Neural crest cell (in vitro differentiated cells): Measurements from ENCODE around the gene OXNAD1. TPM values are rescaled to one million over a fixed set of nuclear protein-coding genes. Genes with fewer than 3 reads are reported as not detected.

Source experiments
- DNase-seq: peaks from one replicate; pipeline ENCODE4 v3.0.0; 2021; ENCODE audit warnings: low read depth, mixed read lengths, low spot score
- H3K27ac Mint-ChIP-seq: one replicate; pipeline ENCODE4 v1.8.0; 2021; ENCODE audit warnings: mild to moderate bottlenecking, mixed read lengths; ENCODE audit not compliant: unreplicated experiment
- H3K27me3 Mint-ChIP-seq: 2 replicates; pipeline ENCODE4 v1.8.0; 2021; ENCODE audit warnings: low read depth, mild to moderate bottlenecking, mixed read lengths
- H3K36me3 Mint-ChIP-seq: 2 replicates; pipeline ENCODE4 v1.8.0; 2021; ENCODE audit warnings: low read depth, mild to moderate bottlenecking, mixed read lengths
- H3K4me1 Mint-ChIP-seq: 2 replicates; pipeline ENCODE4 v1.8.0; 2021; ENCODE audit warnings: mixed read lengths
- H3K4me3 Mint-ChIP-seq: one replicate; pipeline ENCODE4 v1.8.0; 2021; ENCODE audit warnings: mild to moderate bottlenecking, mixed read lengths
- H3K9me3 Mint-ChIP-seq: 2 replicates; pipeline ENCODE4 v1.8.0; 2021; ENCODE audit warnings: mixed read lengths
- total RNA-seq: library from RNA; stranded (reverse); gene quantifications from 2 replicates; pipeline ENCODE4 v1.2.1, GENCODE V29; 2021
- TF ChIP-seq, protein P1 (sequence below): fragments of 200-600 bp; sonication (generic); conservative IDR thresholded peaks from 2 replicates; pipeline ENCODE4 v1.5.0; 2021; ENCODE audit warnings: antibody characterized with exemption, mild to moderate bottlenecking

The OXNAD1 gene
- total RNA-seq, 1 donor from 2014 or later = 17.4 TPM

DNA sequence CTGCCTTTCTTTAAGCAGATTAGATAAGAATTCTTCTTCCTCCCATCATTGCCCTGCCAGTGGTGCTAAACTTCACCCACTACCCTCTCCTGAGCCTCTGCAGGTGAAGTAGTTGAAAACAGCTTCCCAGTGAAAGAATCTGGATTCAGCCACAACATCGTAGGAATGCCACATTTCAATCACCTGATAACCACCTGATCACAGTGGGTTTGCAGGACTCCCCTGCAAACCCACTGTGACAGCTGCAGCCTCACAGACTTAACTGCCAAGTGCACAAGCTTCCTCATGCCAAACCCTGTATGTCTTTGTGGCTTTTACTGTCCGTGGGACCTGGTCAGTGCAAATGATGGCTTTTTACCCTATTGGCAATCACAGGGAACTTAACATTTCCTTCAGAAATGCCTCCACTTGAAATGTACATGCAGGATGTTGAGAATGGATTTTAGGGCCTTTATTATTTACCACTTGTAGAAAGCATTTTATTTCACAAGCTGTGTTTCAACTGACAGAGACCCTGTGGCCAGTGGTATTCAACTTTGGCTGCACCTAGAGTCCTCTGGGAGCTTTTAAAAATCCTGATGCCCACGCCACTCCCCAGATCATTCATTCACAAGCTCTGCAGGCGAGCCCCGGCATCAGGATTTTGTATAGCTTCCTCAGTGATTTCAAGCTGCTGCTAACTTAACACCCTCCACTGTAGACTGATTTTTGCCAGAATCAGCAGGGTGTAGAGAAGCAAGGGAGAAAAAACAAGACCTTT, 49.1 kb downstream of the OXNAD1 start:
- Mint-ChIP-seq H3K4me3 (no peak overlapping the region), H3K4me1 (no peaks in the 10 kb centered on the region), H3K27ac (no peak overlapping the region), H3K36me3 (no peaks in the 10 kb centered on the region), H3K9me3 (no peaks in the 10 kb centered on the region), H3K27me3 (no peaks in the 10 kb centered on the region)
- TF ChIP-seq, protein P1, sequence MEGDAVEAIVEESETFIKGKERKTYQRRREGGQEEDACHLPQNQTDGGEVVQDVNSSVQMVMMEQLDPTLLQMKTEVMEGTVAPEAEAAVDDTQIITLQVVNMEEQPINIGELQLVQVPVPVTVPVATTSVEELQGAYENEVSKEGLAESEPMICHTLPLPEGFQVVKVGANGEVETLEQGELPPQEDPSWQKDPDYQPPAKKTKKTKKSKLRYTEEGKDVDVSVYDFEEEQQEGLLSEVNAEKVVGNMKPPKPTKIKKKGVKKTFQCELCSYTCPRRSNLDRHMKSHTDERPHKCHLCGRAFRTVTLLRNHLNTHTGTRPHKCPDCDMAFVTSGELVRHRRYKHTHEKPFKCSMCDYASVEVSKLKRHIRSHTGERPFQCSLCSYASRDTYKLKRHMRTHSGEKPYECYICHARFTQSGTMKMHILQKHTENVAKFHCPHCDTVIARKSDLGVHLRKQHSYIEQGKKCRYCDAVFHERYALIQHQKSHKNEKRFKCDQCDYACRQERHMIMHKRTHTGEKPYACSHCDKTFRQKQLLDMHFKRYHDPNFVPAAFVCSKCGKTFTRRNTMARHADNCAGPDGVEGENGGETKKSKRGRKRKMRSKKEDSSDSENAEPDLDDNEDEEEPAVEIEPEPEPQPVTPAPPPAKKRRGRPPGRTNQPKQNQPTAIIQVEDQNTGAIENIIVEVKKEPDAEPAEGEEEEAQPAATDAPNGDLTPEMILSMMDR = no peak
- DNase-seq = no peak

DNA sequence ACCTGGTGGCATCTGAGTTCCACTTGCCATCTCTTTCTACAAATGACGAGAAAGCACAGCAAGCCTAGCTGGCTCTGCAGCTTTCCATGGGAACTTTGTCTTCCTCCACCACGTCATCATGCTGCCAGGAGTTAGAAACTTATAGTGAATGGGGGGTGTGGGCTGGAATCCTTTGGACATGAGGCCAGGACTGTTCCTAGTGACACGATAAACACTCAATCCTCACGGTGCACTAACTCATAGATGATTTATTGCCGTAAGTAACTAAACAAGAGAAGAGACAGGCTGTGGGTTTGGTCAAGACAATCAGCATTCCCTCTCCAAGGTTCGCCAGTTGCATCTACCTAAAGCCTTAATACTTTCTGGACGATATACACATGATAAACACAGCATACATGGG, 50.6 kb downstream of the OXNAD1 start:
- DNase-seq = no peak
- H3K36me3 Mint-ChIP-seq = no peaks in the 10 kb centered on the region
- TF ChIP-seq, protein P1 = no peak
- H3K4me3 Mint-ChIP-seq = no peak overlapping the region
- no peaks in the 10 kb centered on the region for H3K9me3 Mint-ChIP-seq
- no peak overlapping the region for H3K27ac Mint-ChIP-seq
- no peaks in the 10 kb centered on the region for H3K4me1 Mint-ChIP-seq
- no peaks in the 10 kb centered on the region for H3K27me3 Mint-ChIP-seq

- H3K36me3 Mint-ChIP-seq = no peaks in the 10 kb centered on the region
- no peaks in the 10 kb centered on the region for H3K9me3 Mint-ChIP-seq
- no peaks in the 10 kb centered on the region for H3K27me3 Mint-ChIP-seq
- DNase-seq = no peak
- H3K27ac Mint-ChIP-seq = no peak overlapping the region
- H3K4me3 Mint-ChIP-seq = no peak overlapping the region
- H3K4me1 Mint-ChIP-seq = no peaks in the 10 kb centered on the region
- TF ChIP-seq, protein P1 = no peak
Measured at GRCh38 chr3:16316396-16316795, 51.4 kb downstream of the OXNAD1 start.

GRCh38 chr3:16316847-16317560, 52.0 kb downstream of the OXNAD1 start:
- H3K4me3 Mint-ChIP-seq = no peak overlapping the region
- no peaks in the 10 kb centered on the region for H3K9me3 Mint-ChIP-seq
- H3K4me1 Mint-ChIP-seq = no peaks in the 10 kb centered on the region
- H3K27ac Mint-ChIP-seq = peak overlapping the region; percentile 20
- TF ChIP-seq, protein P1 = no peak
- no peak for DNase-seq
- no peaks in the 10 kb centered on the region for H3K36me3 Mint-ChIP-seq
- H3K27me3 Mint-ChIP-seq = no peaks in the 10 kb centered on the region

GRCh38 chr3:16317561-16317945, 52.5 kb downstream of the OXNAD1 start:
- no peaks in the 10 kb centered on the region for H3K36me3 Mint-ChIP-seq
- H3K9me3 Mint-ChIP-seq = no peaks in the 10 kb centered on the region
- no peaks in the 10 kb centered on the region for H3K27me3 Mint-ChIP-seq
- H3K4me3 Mint-ChIP-seq = no peak overlapping the region
- H3K4me1 Mint-ChIP-seq = no peaks in the 10 kb centered on the region
- TF ChIP-seq, protein P1 = no peak
- H3K27ac Mint-ChIP-seq = no peak overlapping the region
- no peak for DNase-seq
